Left ventricle myocardium superior (tissue), 1 donor: ENCODE data around the gene SUPT3H. TPM values are rescaled to one million over a fixed set of nuclear protein-coding genes. Genes with fewer than 3 reads are reported as not detected.
"Not testable (repeated sequence)": the region's sequence is repeated elsewhere in the genome, so short reads cannot be mapped to it uniquely, and the experiment has no call there.

Source experiments
- ATAC-seq: fragments of 200-7000 bp; cut with Tn5 transposase; one replicate; pipeline ENCODE4 v1.9.1; 2020; ENCODE audit warnings: mild to moderate bottlenecking, moderate library complexity
- DNase-seq: peaks from one replicate; pipeline ENCODE4 v3.0.0-alpha.2; 2020
- intact Hi-C: fragments of 100-400 bp; cut with micrococcal nuclease; formaldehyde crosslinking; loops from one replicate; pipeline ENCODE4 v1.11.0; 2022
- total RNA-seq: library from RNA; stranded (reverse); fragmentation: NEBNext Ultra II Directional; extraction: Animal tissue kit (Norgen Biotek cat#: 25700); gene quantifications from one replicate; pipeline ENCODE4 v1.2.1, GENCODE V29; 2021
- donor health status: DM: no; HTN: yes; CAD: no; lungs with severe emphysema.

The SUPT3H gene
- total RNA-seq, 1 donor from 2014 or later = 2.8 TPM

GRCh38 chr6:45286707-45287106 is 91.0 kb downstream of the SUPT3H start:
- DNase-seq, intact Hi-C loops, ATAC-seq: not testable (repeated sequence)

- DNase-seq (no peak), ATAC-seq (no peak)
- intact Hi-C loops = no loop called here
These were observed 99.4 kb downstream of the SUPT3H start for GRCh38 chr6:45278367-45278766.

- ATAC-seq, intact Hi-C loops, DNase-seq: not testable (repeated sequence)
These were observed 100.0 kb downstream of the SUPT3H start for GRCh38 chr6:45277741-45278140.

- ATAC-seq (no peak), DNase-seq (no peak)
- intact Hi-C loops = no loop called here
These were observed 102.4 kb downstream of the SUPT3H start for GRCh38 chr6:45275358-45275757.

GRCh38 chr6:45272626-45273025 is 105.1 kb downstream of the SUPT3H start:
- intact Hi-C loops = no loop called here
- DNase-seq (no peak), ATAC-seq (no peak)

GRCh38 chr6:45265246-45265645 is 112.5 kb downstream of the SUPT3H start:
- DNase-seq (no peak), ATAC-seq (no peak)
- intact Hi-C loops = no loop called here

GRCh38 chr6:45260696-45261095 is 117.0 kb downstream of the SUPT3H start:
- ATAC-seq = no peak
- intact Hi-C loops = no loop called here

GRCh38 chr6:45256697-45257695 is 120.7 kb downstream of the SUPT3H start:
- ATAC-seq (no peak), DNase-seq (no peak)
- intact Hi-C loops = no loop called here

More at GRCh38 chr6:45260696-45261095, 117.0 kb downstream of the SUPT3H start:
- DNase-seq = no peak

- DNase-seq = no peak
- ATAC-seq = no peak
- intact Hi-C loops = no loop called here
These were observed 122.3 kb downstream of the SUPT3H start for GRCh38 chr6:45255434-45255833.

- DNase-seq (no peak), ATAC-seq (no peak)
- intact Hi-C loops = no loop called here
These were observed 123.5 kb downstream of the SUPT3H start for GRCh38 chr6:45254253-45254652.

GRCh38 chr6:45253453-45253852 is 124.3 kb downstream of the SUPT3H start:
- DNase-seq = no peak
- no peak for ATAC-seq
- intact Hi-C loops = no loop called here

- intact Hi-C loops = no loop called here
- ATAC-seq (no peak), DNase-seq (no peak)
These were observed 146.1 kb downstream of the SUPT3H start for GRCh38 chr6:45231660-45232059.

- DNase-seq (no peak), ATAC-seq (no peak)
- intact Hi-C loops = no loop called here
These were observed 148.3 kb downstream of the SUPT3H start for GRCh38 chr6:45229416-45229815.

- ATAC-seq = no peak
- no peak for DNase-seq
- intact Hi-C loops = no loop called here
These were observed 151.7 kb downstream of the SUPT3H start for GRCh38 chr6:45226081-45226480.

GRCh38 chr6:45222380-45222779 is 155.4 kb downstream of the SUPT3H start:
- no peak for ATAC-seq
- no peak for DNase-seq

GRCh38 chr6:45215759-45216158 is 162.0 kb downstream of the SUPT3H start:
- DNase-seq (no peak), ATAC-seq (no peak)
- intact Hi-C loops = no loop called here

More at GRCh38 chr6:45222380-45222779, 155.4 kb downstream of the SUPT3H start:
- intact Hi-C loops = no loop called here

- DNase-seq = no peak
- no peak for ATAC-seq
- intact Hi-C loops = no loop called here
These were observed 164.8 kb downstream of the SUPT3H start for GRCh38 chr6:45212976-45213375.

GRCh38 chr6:45209762-45210161 is 168.0 kb downstream of the SUPT3H start:
- ATAC-seq = no peak
- intact Hi-C loops = no loop called here

GRCh38 chr6:45206793-45207492 is 170.8 kb downstream of the SUPT3H start:
- no peak for DNase-seq
- intact Hi-C loops = no loop called here
- no peak for ATAC-seq

More at GRCh38 chr6:45209762-45210161, 168.0 kb downstream of the SUPT3H start:
- no peak for DNase-seq

GRCh38 chr6:45201484-45201883 is 176.2 kb downstream of the SUPT3H start:
- ATAC-seq (no peak), DNase-seq (no peak)
- intact Hi-C loops = no loop called here
